OCI-LY7 (cell line): Measurements from ENCODE around the gene SKIDA1.

Source experiments
- EZH2phosphoT487 ChIP-seq: fragments of 200-600 bp; sonication (generic); IDR thresholded peaks from 2 replicates; pipeline ENCODE4 v1.6.1; 2018; ENCODE audit warnings: low read depth, borderline replicate concordance, mild to moderate bottlenecking, mixed run types, antibody characterized with exemption, low read length, moderate library complexity, mixed read lengths
- TF ChIP-seq, protein P1 (sequence below): fragments of 200-600 bp; sonication (generic); conservative IDR thresholded peaks from 2 replicates; pipeline ENCODE4 v1.5.1; 2014; ENCODE audit warnings: mild to moderate bottlenecking, antibody characterized with exemption, low read length, moderate library complexity, mixed read lengths

DNA sequence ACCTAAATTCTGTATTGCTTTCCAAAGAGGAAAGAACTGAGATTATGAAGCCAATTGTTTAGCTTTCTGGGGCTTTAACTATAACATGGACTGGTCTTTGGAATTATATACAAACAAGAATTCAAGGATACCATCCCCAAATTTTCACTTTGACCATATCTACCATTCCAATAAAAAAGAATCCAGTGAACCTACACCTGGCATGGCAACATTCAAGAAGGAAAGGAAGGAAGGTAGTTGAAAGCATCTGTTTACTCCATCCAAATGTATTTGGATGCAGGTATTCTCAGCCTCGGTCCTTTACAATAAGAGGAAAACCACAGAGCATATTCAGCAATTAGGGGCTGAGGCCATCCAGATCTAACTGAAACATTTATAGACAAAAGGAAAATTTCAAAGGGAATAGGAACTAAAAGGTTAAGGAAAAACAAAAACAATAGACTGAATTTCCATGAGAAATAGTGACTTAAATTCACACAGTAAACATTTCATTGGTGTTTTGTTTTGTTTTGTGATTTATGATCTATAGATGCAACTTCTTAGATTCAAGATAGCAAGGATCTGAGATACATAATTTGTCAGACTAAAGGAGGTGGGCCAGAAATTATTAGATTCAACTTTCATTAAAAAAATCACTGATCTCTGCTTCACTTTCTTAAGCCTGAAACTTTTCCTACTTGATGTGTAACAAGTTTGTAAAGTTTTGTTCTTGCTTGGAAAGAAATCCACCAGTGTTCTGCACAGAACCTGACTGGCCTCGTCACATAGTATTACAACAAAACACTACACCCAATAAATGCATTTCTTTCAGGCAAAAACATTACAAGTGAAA, 12.7 kb downstream of the SKIDA1 start:
- TF ChIP-seq, protein P1, sequence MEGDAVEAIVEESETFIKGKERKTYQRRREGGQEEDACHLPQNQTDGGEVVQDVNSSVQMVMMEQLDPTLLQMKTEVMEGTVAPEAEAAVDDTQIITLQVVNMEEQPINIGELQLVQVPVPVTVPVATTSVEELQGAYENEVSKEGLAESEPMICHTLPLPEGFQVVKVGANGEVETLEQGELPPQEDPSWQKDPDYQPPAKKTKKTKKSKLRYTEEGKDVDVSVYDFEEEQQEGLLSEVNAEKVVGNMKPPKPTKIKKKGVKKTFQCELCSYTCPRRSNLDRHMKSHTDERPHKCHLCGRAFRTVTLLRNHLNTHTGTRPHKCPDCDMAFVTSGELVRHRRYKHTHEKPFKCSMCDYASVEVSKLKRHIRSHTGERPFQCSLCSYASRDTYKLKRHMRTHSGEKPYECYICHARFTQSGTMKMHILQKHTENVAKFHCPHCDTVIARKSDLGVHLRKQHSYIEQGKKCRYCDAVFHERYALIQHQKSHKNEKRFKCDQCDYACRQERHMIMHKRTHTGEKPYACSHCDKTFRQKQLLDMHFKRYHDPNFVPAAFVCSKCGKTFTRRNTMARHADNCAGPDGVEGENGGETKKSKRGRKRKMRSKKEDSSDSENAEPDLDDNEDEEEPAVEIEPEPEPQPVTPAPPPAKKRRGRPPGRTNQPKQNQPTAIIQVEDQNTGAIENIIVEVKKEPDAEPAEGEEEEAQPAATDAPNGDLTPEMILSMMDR = no peak
- TF ChIP-seq EZH2phosphoT487 = no peak
